Activated T-helper 17 cell treated with anti-CD3 and anti-CD28 coated beads, Interleukin-2, amount 50 U/mL, for 72 hours (primary cell): ENCODE results near the gene CATSPER2. TPM values are rescaled to one million over a fixed set of nuclear protein-coding genes. Genes with fewer than 3 reads are reported as not detected.
A peak's percentile ranks its signal among the peaks of the same experiment; 100 is the strongest.
"Not testable (repeated sequence)": the region's sequence is repeated elsewhere in the genome, so short reads cannot be mapped to it uniquely, and the experiment has no call there.

Experiments used
- ATAC-seq: fragments of 150-1000 bp; cut with Tn5 transposase; replicated peaks from 2 replicates; pipeline ENCODE4 v1.10.0; 2021; ENCODE audit warnings: mild to moderate bottlenecking, moderate library complexity
- H3K27ac Mint-ChIP-seq: one replicate; pipeline ENCODE4 v1.8.0; 2022; ENCODE audit warnings: mixed read lengths
- H3K27me3 Mint-ChIP-seq: one replicate; pipeline ENCODE4 v1.8.0; 2022; ENCODE audit warnings: mixed read lengths
- H3K36me3 Mint-ChIP-seq: one replicate; pipeline ENCODE4 v1.8.0; 2022; ENCODE audit warnings: low read depth, mild to moderate bottlenecking, mixed read lengths
- H3K4me1 Mint-ChIP-seq: one replicate; pipeline ENCODE4 v1.8.0; 2022; ENCODE audit warnings: mixed read lengths
- H3K4me3 Mint-ChIP-seq: one replicate; pipeline ENCODE4 v1.8.0; 2022; ENCODE audit warnings: mild to moderate bottlenecking, mixed read lengths
- H3K9me3 Mint-ChIP-seq: one replicate; pipeline ENCODE4 v1.8.0; 2022; ENCODE audit warnings: mixed read lengths
- total RNA-seq, 2 donors: library from RNA; stranded (reverse); gene quantifications; one replicate each; pipeline ENCODE4 v1.2.3, GENCODE V29; 2022

The CATSPER2 gene
- total RNA-seq, 2 donors from 2014 or later, result 2.5 to 8.8 TPM

- not testable (repeated sequence) for ATAC-seq, H3K36me3 Mint-ChIP-seq, H3K27ac Mint-ChIP-seq
Measured at GRCh38 chr15:43622068-43622799, 26.4 kb downstream of the CATSPER2 start.

GRCh38 chr15:43618700-43619099 is 29.9 kb downstream of the CATSPER2 start, which contains the start of gene STRC:
STRC (minus strand) TSS chr15:43618800; CDS start chr15:43618722, 78 bp downstream.
- not testable (repeated sequence) for H3K9me3 Mint-ChIP-seq, H3K4me1 Mint-ChIP-seq, H3K4me3 Mint-ChIP-seq, H3K36me3 Mint-ChIP-seq, H3K27me3 Mint-ChIP-seq, H3K27ac Mint-ChIP-seq, ATAC-seq

More at GRCh38 chr15:43622068-43622799, 26.4 kb downstream of the CATSPER2 start:
- not testable (repeated sequence) for H3K9me3 Mint-ChIP-seq, H3K4me1 Mint-ChIP-seq, H3K4me3 Mint-ChIP-seq
- peaks cover 11% of the 10 kb centered on the region for H3K27me3 Mint-ChIP-seq

- not testable (repeated sequence) for H3K4me1 Mint-ChIP-seq, H3K36me3 Mint-ChIP-seq, H3K9me3 Mint-ChIP-seq, H3K4me3 Mint-ChIP-seq, ATAC-seq, H3K27me3 Mint-ChIP-seq, H3K27ac Mint-ChIP-seq
Measured at GRCh38 chr15:43617750-43618149, 30.9 kb downstream of the CATSPER2 start.

- H3K4me3 Mint-ChIP-seq, H3K36me3 Mint-ChIP-seq, ATAC-seq, H3K9me3 Mint-ChIP-seq, H3K27ac Mint-ChIP-seq, H3K4me1 Mint-ChIP-seq: not testable (repeated sequence)
- peaks cover 21% of the 10 kb centered on the region for H3K27me3 Mint-ChIP-seq
Measured at GRCh38 chr15:43602233-43602632, 46.4 kb downstream of the CATSPER2 start.

GRCh38 chr15:43600200-43600599 is 48.4 kb downstream of the CATSPER2 start:
- not testable (repeated sequence) for H3K9me3 Mint-ChIP-seq, H3K27ac Mint-ChIP-seq, H3K4me1 Mint-ChIP-seq, ATAC-seq, H3K4me3 Mint-ChIP-seq, H3K36me3 Mint-ChIP-seq
- H3K27me3 Mint-ChIP-seq, result peaks cover 27% of the 10 kb centered on the region

- H3K27ac Mint-ChIP-seq, H3K36me3 Mint-ChIP-seq, H3K9me3 Mint-ChIP-seq, H3K4me1 Mint-ChIP-seq, ATAC-seq, H3K4me3 Mint-ChIP-seq: not testable (repeated sequence)
- peaks cover 23% of the 10 kb centered on the region for H3K27me3 Mint-ChIP-seq
Measured at GRCh38 chr15:43599131-43599530, 49.5 kb downstream of the CATSPER2 start.

GRCh38 chr15:43593328-43594190 is 55.1 kb downstream of the CATSPER2 start, which contains the start of gene CKMT1B:
CKMT1B (plus strand) TSS chr15:43594027; CDS start chr15:43594219, 192 bp downstream.
- not testable (repeated sequence) for H3K9me3 Mint-ChIP-seq, H3K4me1 Mint-ChIP-seq, H3K4me3 Mint-ChIP-seq, H3K27ac Mint-ChIP-seq, H3K36me3 Mint-ChIP-seq
- ATAC-seq, result peak; percentile 31
- peaks cover 11% of the 10 kb centered on the region for H3K27me3 Mint-ChIP-seq

- H3K27me3 Mint-ChIP-seq, result not testable (repeated sequence)
Measured at GRCh38 chr15:43592841-43593240, 55.8 kb downstream of the CATSPER2 start.

GRCh38 chr15:43589778-43590466 is 58.7 kb downstream of the CATSPER2 start, which contains the start of gene PPIP5K1:
PPIP5K1 (minus strand) TSS chr15:43590208; CDS start chr15:43584504, 5,704 bp downstream.
- not testable (repeated sequence) for H3K27me3 Mint-ChIP-seq, H3K36me3 Mint-ChIP-seq, H3K9me3 Mint-ChIP-seq, H3K27ac Mint-ChIP-seq, H3K4me3 Mint-ChIP-seq, H3K4me1 Mint-ChIP-seq
- ATAC-seq, result peak; percentile 99

More at GRCh38 chr15:43592841-43593240, 55.8 kb downstream of the CATSPER2 start:
- H3K4me3 Mint-ChIP-seq, H3K9me3 Mint-ChIP-seq, H3K27ac Mint-ChIP-seq, H3K36me3 Mint-ChIP-seq, ATAC-seq, H3K4me1 Mint-ChIP-seq: not testable (repeated sequence)

Other genes starting within 250 kb of the CATSPER2 start
- 10 to 100 TPM; 29.9 to 30.9 TPM for gene TP53BP1, start 155.7 kb downstream of the CATSPER2 start, total RNA-seq
- 1 to 10 TPM; 1.7 to 3.5 TPM for gene MAP1A, start 131.2 kb downstream of the CATSPER2 start, total RNA-seq
- gene PPIP5K1, start 58.6 kb downstream of the CATSPER2 start, total RNA-seq, result 10 to 100 TPM; 20.2 to 43.6 TPM
- gene CKMT1B, start 54.8 kb downstream of the CATSPER2 start, total RNA-seq, result under 1 TPM in 1 of 2 donors, not detected in 1; 0.32 TPM
- 1 to 10 TPM; 1.1 to 4.4 TPM for gene STRC, start 30.0 kb downstream of the CATSPER2 start, total RNA-seq
- gene CKMT1A, start 45.0 kb upstream of the CATSPER2 start, total RNA-seq, result under 1 TPM in 1 of 2 donors, not detected in 1; 0.28 TPM
- 100 to 1,000 TPM; 193 to 253 TPM for gene PDIA3, start 97.6 kb upstream of the CATSPER2 start, total RNA-seq
- 1 to 10 TPM in 1 of 2 donors, under 1 TPM in 1; 0.54 to 1.4 TPM for gene ELL3, start 128.1 kb upstream of the CATSPER2 start, total RNA-seq
- 100 to 1,000 TPM; 521 to 550 TPM for gene SERF2, start 143.5 kb upstream of the CATSPER2 start, total RNA-seq
- gene SERINC4, start 151.4 kb upstream of the CATSPER2 start, total RNA-seq, result under 1 TPM; 0.17 to 0.24 TPM
- 10 to 100 TPM; 15.6 to 17.5 TPM for gene HYPK, start 151.8 kb upstream of the CATSPER2 start, total RNA-seq
- 10 to 100 TPM; 46.5 to 63.4 TPM for gene MFAP1, start 175.8 kb upstream of the CATSPER2 start, total RNA-seq
- 10 to 100 TPM; 73.0 to 86.2 TPM for gene WDR76, start 178.2 kb upstream of the CATSPER2 start, total RNA-seq